Measurements from ENCODE around the gene TSPAN16. TPM values are rescaled to one million over a fixed set of nuclear protein-coding genes. Genes with fewer than 3 reads are reported as not detected.

Gene TSPAN16
- total RNA-seq, 1 experiment from 2014 or later, result not detected

- Histone ChIP-seq H3K27ac (ENCODE audit: insufficient read length, low read depth, low read length) (no peak overlapping the region), H3T11ph (ENCODE audit: low read length) (no peak overlapping the region), H4K91ac (ENCODE audit: insufficient read length, low read depth, low read length) (no peak overlapping the region), H3K4me2 (ENCODE audit: insufficient read depth, insufficient read length, low read length) (peak overlapping the region; percentile 34), H3K79me1 (ENCODE audit: insufficient read depth, low read depth, low read length, poor library complexity, severe bottlenecking) (no peaks in the 10 kb centered on the region), H3K23ac (ENCODE audit: insufficient read length, low read depth, low read length) (no peak overlapping the region), H3K9ac (ENCODE audit: extremely low read depth, insufficient read length, low read length) (peak overlapping the region; percentile 55), H3K27me3 (ENCODE audit: insufficient read depth, low read length) (no peaks in the 10 kb centered on the region), H2BK120ac (ENCODE audit: low read depth, low read length, poor library complexity, severe bottlenecking) (no peak overlapping the region), H2AK5ac (ENCODE audit: insufficient read length, low read length) (no peak overlapping the region), H3K23me2 (ENCODE audit: insufficient read length, low read depth, low read length, poor library complexity, severe bottlenecking) (peaks cover 8% of the 10 kb centered on the region), H4K20me1 (ENCODE audit: control insufficient read depth, insufficient read depth, insufficient read length) (no peaks in the 10 kb centered on the region), H3K9me3 (ENCODE audit: control insufficient read depth, low read depth, low read length) (no peaks in the 10 kb centered on the region), H2BK5ac (ENCODE audit: insufficient read length, low read length) (no peak overlapping the region), H4K5ac (ENCODE audit: insufficient read length, low read depth, low read length) (no peak overlapping the region), H2AFZ (ENCODE audit: low read length) (no peak overlapping the region), H3K79me2 (ENCODE audit: insufficient read depth, low read length) (no peaks in the 10 kb centered on the region), H2BK20ac (ENCODE audit: low read depth, low read length, poor library complexity, severe bottlenecking) (no peak overlapping the region), H3K4me1 (ENCODE audit: insufficient read depth, low read length) (no peaks in the 10 kb centered on the region; the same call in 1 of the 2 replicates), H3K4ac (ENCODE audit: low read depth, low read length) (no peak overlapping the region), H3K18ac (ENCODE audit: insufficient read length, low read depth, low read length) (no peak overlapping the region), H3K14ac (ENCODE audit: insufficient read depth, low read length) (no peak overlapping the region), H3K56ac (ENCODE audit: insufficient read length, low read depth, low read length) (no peak overlapping the region), H2BK15ac (ENCODE audit: low read depth, low read length) (no peak overlapping the region), H2BK12ac (ENCODE audit: insufficient read length, low read depth, low read length) (no peak overlapping the region), H4K8ac (replicated peaks; ENCODE audit: insufficient read length, low read depth, low read length) (no peak overlapping the region)
- Mint-ChIP-seq H3K27me3 (ENCODE audit: low read depth) (peaks cover 5% of the 10 kb centered on the region), H3K9me3 (peaks cover 3 to 7% of the 10 kb centered on the region in 2 experiments; a peak in 3 of 5 replicates), H3K27ac (peak overlapping the region in 1 of 3 experiments; percentile 96; a peak in 2 of 7 replicates), H3K4me3 (peak overlapping the region; percentile 93 to 94), H3K4me1 (peaks cover 16 to 19% of the 10 kb centered on the region in 2 experiments), H3K36me3 (ENCODE audit: insufficient read depth in 1 of 3, low read depth in 3 of 3) (peaks cover 0 to 15% (median 13%) of the 10 kb centered on the region in 3 experiments; a peak in 5 of 7 replicates)
- no peak for DNase-seq
- no CpG with 5 or more reads among the region's 15 CpGs for WGBS (ENCODE audit: extremely low coverage, insufficient read length, low lambda C conversion rate)
- no peak for TF ChIP-seq CTCF (conservative IDR thresholded peaks at IDR 0.05)
Measured at GRCh38 chr19:11345122-11345803, 49.3 kb downstream of the TSPAN16 start.

All from H9 (cell line).